H9 (cell line): ENCODE data around the gene MLC1. TPM values are rescaled to one million over a fixed set of nuclear protein-coding genes. Genes with fewer than 3 reads are reported as not detected.

Experiments used
- DNase-seq: peaks from one replicate; pipeline ENCODE4 v3.0.0-alpha.2; 2017
- H2AFZ ChIP-seq: one replicate; pipeline ENCODE4 v1.6.1; 2013; ENCODE audit warnings: mild to moderate bottlenecking, low read length, control low read depth, moderate library complexity
- H2AK5ac ChIP-seq: 2 replicates; pipeline ENCODE4 v1.6.1; 2013; ENCODE audit warnings: low read length, control low read depth, mixed read lengths; ENCODE audit not compliant: insufficient read length
- H2BK120ac ChIP-seq: one replicate; pipeline ENCODE4 v1.6.1; 2013; ENCODE audit warnings: low read depth, mild to moderate bottlenecking, low read length, control low read depth, inconsistent platforms; ENCODE audit not compliant: poor library complexity, severe bottlenecking
- H2BK12ac ChIP-seq: 2 replicates; pipeline ENCODE4 v1.6.1; 2013; ENCODE audit warnings: low read length, control low read depth, mixed read lengths, low read depth; ENCODE audit not compliant: insufficient read length
- H2BK15ac ChIP-seq: 2 replicates; pipeline ENCODE4 v1.6.1; 2013; ENCODE audit warnings: low read depth, low read length, control low read depth
- H2BK20ac ChIP-seq: one replicate; pipeline ENCODE4 v1.6.1; 2013; ENCODE audit warnings: low read depth, mild to moderate bottlenecking, low read length, control low read depth, inconsistent platforms; ENCODE audit not compliant: poor library complexity, severe bottlenecking
- H2BK5ac ChIP-seq: 2 replicates; pipeline ENCODE4 v1.6.1; 2013; ENCODE audit warnings: low read length, control low read depth, mixed read lengths; ENCODE audit not compliant: insufficient read length
- H3K14ac ChIP-seq: 2 replicates; pipeline ENCODE4 v1.6.1; 2013; ENCODE audit warnings: low read length, control low read depth; ENCODE audit not compliant: insufficient read depth
- H3K18ac ChIP-seq: 2 replicates; pipeline ENCODE4 v1.6.1; 2013; ENCODE audit warnings: low read depth, mild to moderate bottlenecking, mixed read lengths, low read length, control low read depth; ENCODE audit not compliant: insufficient read length
- H3K23ac ChIP-seq: 2 replicates; pipeline ENCODE4 v1.6.1; 2013; ENCODE audit warnings: low read length, control low read depth, mixed read lengths, low read depth; ENCODE audit not compliant: insufficient read length
- H3K23me2 ChIP-seq: 2 replicates; pipeline ENCODE4 v1.6.1; 2013; ENCODE audit warnings: low read depth, mild to moderate bottlenecking, mixed read lengths, low read length, control low read depth; ENCODE audit not compliant: insufficient read length, poor library complexity, severe bottlenecking
- H3K27ac ChIP-seq: 2 replicates; pipeline ENCODE4 v1.5.1; 2013; ENCODE audit warnings: low read length, control low read depth, mixed read lengths, low read depth; ENCODE audit not compliant: insufficient read length
- H3K27me3 ChIP-seq: 2 replicates; pipeline ENCODE4 v1.6.1; 2013; ENCODE audit warnings: low read length, control low read depth, inconsistent platforms; ENCODE audit not compliant: insufficient read depth
- H3K4ac ChIP-seq: 2 replicates; pipeline ENCODE4 v1.6.1; 2013; ENCODE audit warnings: low read depth, mild to moderate bottlenecking, control low read depth, inconsistent platforms, low read length, moderate library complexity
- H3K4me1 ChIP-seq: 2 replicates; pipeline ENCODE4 v1.6.1; 2013; ENCODE audit warnings: low read length, control low read depth, inconsistent platforms; ENCODE audit not compliant: insufficient read depth
- H3K4me2 ChIP-seq: 2 replicates; pipeline ENCODE4 v1.6.1; 2013; ENCODE audit warnings: low read length, control low read depth, mixed read lengths; ENCODE audit not compliant: insufficient read length, insufficient read depth
- H3K56ac ChIP-seq: 2 replicates; pipeline ENCODE4 v1.6.1; 2013; ENCODE audit warnings: low read depth, mild to moderate bottlenecking, mixed read lengths, low read length, control low read depth; ENCODE audit not compliant: insufficient read length
- H3K79me1 ChIP-seq: 2 replicates; pipeline ENCODE4 v1.6.1; 2013; ENCODE audit warnings: low read depth, mild to moderate bottlenecking, moderate library complexity, low read length, control low read depth, inconsistent platforms; ENCODE audit not compliant: insufficient read depth, poor library complexity, severe bottlenecking
- H3K79me2 ChIP-seq: 2 replicates; pipeline ENCODE4 v1.6.1; 2013; ENCODE audit warnings: low read length, control low read depth, inconsistent platforms; ENCODE audit not compliant: insufficient read depth
- H3K9ac ChIP-seq: 2 replicates; pipeline ENCODE4 v1.6.1; 2013; ENCODE audit warnings: low read length, control low read depth, mixed read lengths; ENCODE audit not compliant: insufficient read length; ENCODE audit errors: extremely low read depth
- H3K9me3 ChIP-seq: one replicate; pipeline ENCODE4 v1.6.1; 2013; ENCODE audit warnings: low read depth, low read length, inconsistent platforms; ENCODE audit not compliant: control insufficient read depth
- H3T11ph ChIP-seq: one replicate; pipeline ENCODE4 v1.6.1; 2013; ENCODE audit warnings: mild to moderate bottlenecking, low read length, control low read depth, inconsistent platforms
- H4K20me1 ChIP-seq: one replicate; pipeline ENCODE4 v1.6.1; 2013; ENCODE audit not compliant: control insufficient read depth, insufficient read length, insufficient read depth
- H4K5ac ChIP-seq: 2 replicates; pipeline ENCODE4 v1.6.1; 2013; ENCODE audit warnings: low read depth, mild to moderate bottlenecking, mixed read lengths, low read length, control low read depth; ENCODE audit not compliant: insufficient read length
- H4K8ac ChIP-seq: replicated peaks from 2 replicates; pipeline ENCODE4 v1.6.1; 2013; ENCODE audit warnings: low read length, control low read depth, mixed read lengths, low read depth; ENCODE audit not compliant: insufficient read length
- H4K91ac ChIP-seq: 2 replicates; pipeline ENCODE4 v1.6.1; 2013; ENCODE audit warnings: low read depth, mild to moderate bottlenecking, moderate library complexity, mixed read lengths, low read length, control low read depth; ENCODE audit not compliant: insufficient read length
- H3K27ac Mint-ChIP-seq, 3 experiments: 2 replicates in 2 of 3; 3 replicates in 1 of 3; pipeline ENCODE4 v1.8.0; 2020 to 2021; ENCODE audit warnings: mixed read lengths in 3 of 3, mild to moderate bottlenecking in 1 of 3, moderate library complexity in 1 of 3
- H3K27me3 Mint-ChIP-seq: 2 replicates; pipeline ENCODE4 v1.8.0; 2021; ENCODE audit warnings: low read depth, mild to moderate bottlenecking, moderate library complexity, mixed read lengths
- H3K36me3 Mint-ChIP-seq, 3 experiments: 2 replicates in 2 of 3; 3 replicates in 1 of 3; pipeline ENCODE4 v1.8.0; 2020 to 2021; ENCODE audit warnings: low read depth in 3 of 3, mixed read lengths in 3 of 3; ENCODE audit not compliant: insufficient read depth in 1 of 3
- H3K4me1 Mint-ChIP-seq, 2 experiments: 2 replicates each; pipeline ENCODE4 v1.8.0; 2020; ENCODE audit warnings: mixed read lengths in 2 of 2
- H3K4me3 Mint-ChIP-seq, 2 experiments: 2 replicates in 1 of 2; 3 replicates in 1 of 2; pipeline ENCODE4 v1.8.0; 2020 to 2021; ENCODE audit warnings: mild to moderate bottlenecking in 2 of 2, mixed read lengths in 2 of 2, moderate library complexity in 1 of 2
- H3K9me3 Mint-ChIP-seq, 2 experiments: 2 replicates in 1 of 2; 3 replicates in 1 of 2; pipeline ENCODE4 v1.8.0; 2020; ENCODE audit warnings: mild to moderate bottlenecking in 2 of 2, mixed read lengths in 2 of 2, moderate library complexity in 1 of 2
- CTCF ChIP-seq: fragments of 200-600 bp; sonication (generic); conservative IDR thresholded peaks from 3 replicates; pipeline ENCODE4 v1.8.0; 2021; ENCODE audit warnings: antibody characterized with exemption, mild to moderate bottlenecking
- WGBS: extraction: QIAGEN DNeasy Blood & Tissue Kit; methylation state at CpG from one replicate; pipeline ENCODE4 v1.1.7; 2013; ENCODE audit warnings: missing lambda C conversion rate, low lambda C conversion rate, mixed read lengths; ENCODE audit not compliant: insufficient read length; ENCODE audit errors: extremely low coverage; 5-methylcytosine and 5-hydroxymethylcytosine counted together
- total RNA-seq: library from RNA; stranded (reverse); gene quantifications from 2 replicates; pipeline ENCODE4 v1.2.1, GENCODE V29; 2021

The MLC1 gene
- total RNA-seq, 1 experiment from 2014 or later, result not detected

DNA sequence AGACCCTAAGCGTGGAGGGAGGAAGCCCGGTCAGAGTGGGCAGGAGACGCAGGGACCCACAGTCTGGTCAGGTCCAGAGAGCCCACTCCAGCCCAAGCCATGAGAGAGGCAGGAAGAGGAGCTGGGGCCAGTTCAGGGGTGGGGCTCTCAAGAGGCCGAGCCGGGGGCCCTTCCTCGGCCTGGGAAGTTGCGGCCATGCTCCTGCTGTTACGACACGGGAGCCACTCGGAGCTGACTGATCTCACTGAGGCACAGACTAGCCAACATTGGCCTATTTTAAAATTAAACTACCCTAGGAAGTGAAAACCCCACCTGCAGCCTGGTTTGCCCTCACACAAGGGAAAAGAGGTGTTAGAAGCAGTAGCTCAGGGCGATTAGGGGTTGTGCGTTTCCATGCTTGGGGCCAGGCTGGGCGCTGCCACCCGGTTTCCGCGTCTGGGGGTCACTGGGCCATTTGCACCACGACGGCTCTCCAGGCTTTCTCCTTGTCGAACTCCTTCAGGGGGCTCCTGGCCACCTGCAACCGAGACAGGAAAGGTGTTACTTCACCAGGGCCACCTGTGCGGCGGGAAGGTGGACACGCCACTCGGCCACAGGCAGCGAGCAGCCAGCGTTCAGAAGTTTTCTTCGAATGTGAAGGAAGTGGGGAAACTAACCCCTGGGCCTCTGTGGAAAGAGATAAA lies 23.9 kb downstream of the MLC1 start:
- no peaks in the 10 kb centered on the region for H3K79me2 ChIP-seq
- no peaks in the 10 kb centered on the region; the same call in 1 of the 2 replicates for H3K27me3 ChIP-seq
- H4K8ac ChIP-seq, result no peak overlapping the region
- DNase-seq, result no peak
- TF ChIP-seq CTCF, result no peak
- H3K9me3 ChIP-seq, result no peaks in the 10 kb centered on the region
- no peak overlapping the region for H3T11ph ChIP-seq
- H3K79me1 ChIP-seq, result no peaks in the 10 kb centered on the region
- H3K9ac ChIP-seq, result no peak overlapping the region
- no peak overlapping the region for H2BK12ac ChIP-seq
- H2AK5ac ChIP-seq, result no peak overlapping the region
- no peak overlapping the region for H3K4me2 ChIP-seq
- no peak overlapping the region for H3K27ac ChIP-seq
- no peak overlapping the region for H3K56ac ChIP-seq
- no peak overlapping the region for H3K27ac Mint-ChIP-seq
- H3K23ac ChIP-seq, result no peak overlapping the region
- H3K4me1 ChIP-seq, result no peaks in the 10 kb centered on the region; the same call in 1 of the 2 replicates
- H3K4me1 Mint-ChIP-seq, result peaks cover 9 to 12% of the 10 kb centered on the region in 2 experiments
- H3K14ac ChIP-seq, result no peak overlapping the region
- H2BK15ac ChIP-seq, result no peak overlapping the region
- H4K20me1 ChIP-seq, result no peaks in the 10 kb centered on the region
- H3K27me3 Mint-ChIP-seq, result peaks cover 30% of the 10 kb centered on the region
- peaks cover 10% of the 10 kb centered on the region for H3K23me2 ChIP-seq
- no peaks in the 10 kb centered on the region for H3K9me3 Mint-ChIP-seq
- no peak overlapping the region for H4K5ac ChIP-seq
- no peak overlapping the region for H4K91ac ChIP-seq
- no peak overlapping the region for H3K18ac ChIP-seq
- H2BK20ac ChIP-seq, result no peak overlapping the region
- no CpG with 5 or more reads among the region's 27 CpGs for WGBS
- H2AFZ ChIP-seq, result no peak overlapping the region
- H3K4ac ChIP-seq, result no peak overlapping the region
- H2BK5ac ChIP-seq, result no peak overlapping the region
- H3K36me3 Mint-ChIP-seq, result no peaks in the 10 kb centered on the region
- H2BK120ac ChIP-seq, result no peak overlapping the region
- H3K4me3 Mint-ChIP-seq, result no peak overlapping the region
